GM19351 (cell line): ENCODE measurements around the gene CRIM1.

Source experiments
- ATAC-seq: cut with Tn5 transposase; IDR thresholded peaks from one replicate; pipeline ENCODE4 v1.9.1; 2021; ENCODE audit warnings: mild to moderate bottlenecking, moderate library complexity; ENCODE audit not compliant: unreplicated experiment

The CRIM1 gene

GRCh38 chr2:36541891-36542595, 186.5 kb downstream of the CRIM1 start:
- ATAC-seq: no peak

- no peak for ATAC-seq
Observed at GRCh38 chr2:36544638-36545338, 189.2 kb downstream of the CRIM1 start.

- ATAC-seq: no peak
Observed at GRCh38 chr2:36545871-36546416, 190.4 kb downstream of the CRIM1 start.

GRCh38 chr2:36547906-36548305, 192.3 kb downstream of the CRIM1 start:
- ATAC-seq: no peak

- no peak for ATAC-seq
Observed at GRCh38 chr2:36549165-36549574, 193.6 kb downstream of the CRIM1 start.

- no peak for ATAC-seq
Observed at GRCh38 chr2:36550006-36550405, 194.4 kb downstream of the CRIM1 start.

- ATAC-seq: no peak
Observed at GRCh38 chr2:36553683-36554082, 198.1 kb downstream of the CRIM1 start.

GRCh38 chr2:36554531-36554930, 199.0 kb downstream of the CRIM1 start:
- ATAC-seq: no peak

GRCh38 chr2:36555789-36556188, 200.2 kb downstream of the CRIM1 start:
- ATAC-seq: no peak

- no peak for ATAC-seq
Observed at GRCh38 chr2:36556842-36557241, 201.3 kb downstream of the CRIM1 start.

- ATAC-seq: no peak
Observed at GRCh38 chr2:36559221-36559942, 203.8 kb downstream of the CRIM1 start.

DNA sequence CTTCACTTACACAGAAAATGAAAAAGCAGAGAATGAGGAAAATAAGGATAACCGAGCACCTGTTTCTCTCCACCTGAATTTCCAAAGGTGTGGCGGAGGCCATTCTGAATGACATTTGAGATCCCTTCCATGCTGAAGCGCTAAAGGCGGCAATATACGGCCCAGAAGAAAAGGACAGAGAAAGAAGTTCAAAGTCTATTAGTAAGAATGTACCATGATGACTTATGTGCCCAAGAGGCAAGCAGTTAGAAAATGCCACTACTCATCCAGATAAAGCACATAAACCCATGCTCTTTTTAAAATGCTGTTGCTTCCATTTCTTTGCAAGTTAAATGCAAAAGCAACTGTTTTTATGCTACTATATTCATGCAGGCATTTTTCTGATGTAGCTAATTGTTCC, 205.1 kb downstream of the CRIM1 start:
- no peak for ATAC-seq

DNA sequence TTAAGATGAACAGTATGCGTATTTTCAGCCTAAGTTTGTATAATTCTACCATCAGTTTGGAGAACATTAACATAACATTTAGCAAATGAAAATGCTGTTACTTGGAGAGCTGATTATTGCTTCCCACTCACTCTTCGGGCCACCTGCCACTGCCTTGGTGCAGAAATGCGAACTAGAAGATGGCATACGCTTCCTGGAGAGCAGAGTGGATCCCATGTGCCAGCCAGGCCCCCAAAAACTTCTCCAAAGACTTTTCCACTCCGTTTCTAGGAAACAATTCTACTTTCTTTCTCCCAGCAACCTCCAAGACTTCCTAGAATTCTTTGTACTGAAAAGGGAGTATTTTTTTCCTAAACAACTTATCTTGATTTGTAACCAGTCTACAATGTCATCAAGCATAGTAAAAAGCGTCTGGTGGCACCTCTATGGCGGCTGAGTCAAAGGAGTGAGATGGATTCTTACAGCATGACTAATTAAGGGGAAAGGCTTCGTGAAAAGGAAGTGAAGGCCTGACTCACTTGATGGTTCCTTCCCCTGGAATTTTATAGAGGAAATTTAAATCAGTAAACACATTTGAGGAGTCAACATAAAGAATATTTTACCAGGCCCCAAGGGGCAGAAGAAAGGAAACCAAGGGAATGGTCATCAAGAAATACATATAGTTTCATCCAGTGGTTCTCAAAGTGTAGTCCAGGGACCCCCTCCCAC, 205.8 kb downstream of the CRIM1 start:
- ATAC-seq: no peak

- ATAC-seq: no peak
Observed at GRCh38 chr2:36562240-36562639, 206.7 kb downstream of the CRIM1 start.

DNA sequence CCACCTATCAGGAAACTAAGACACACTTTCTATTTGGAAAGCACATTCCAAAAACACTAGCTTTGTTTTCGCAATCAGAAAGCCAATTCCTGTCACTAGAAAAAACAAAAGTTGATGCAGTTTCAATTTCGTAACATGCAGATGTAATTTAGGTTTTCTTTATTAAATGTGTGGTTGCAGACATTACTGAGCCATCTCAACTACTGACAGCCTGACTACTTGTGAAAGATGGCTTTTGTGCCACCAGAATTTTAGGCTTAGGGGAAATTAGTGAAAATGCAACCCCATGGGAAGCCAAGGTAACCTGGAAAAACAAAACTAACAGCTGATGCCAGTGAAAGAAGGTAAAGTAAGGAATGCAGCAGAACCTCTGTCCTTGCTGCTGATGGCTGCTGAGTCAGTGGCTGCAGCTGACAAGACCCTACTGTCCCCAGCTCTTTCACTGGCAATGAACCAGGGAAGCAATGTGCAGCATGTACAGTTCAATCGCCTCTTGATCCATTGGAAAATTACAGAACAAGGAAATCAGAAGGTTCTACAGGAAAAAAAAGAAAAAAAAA, 207.5 kb downstream of the CRIM1 start:
- no peak for ATAC-seq

GRCh38 chr2:36564377-36564930, 208.9 kb downstream of the CRIM1 start:
- ATAC-seq: no peak

DNA sequence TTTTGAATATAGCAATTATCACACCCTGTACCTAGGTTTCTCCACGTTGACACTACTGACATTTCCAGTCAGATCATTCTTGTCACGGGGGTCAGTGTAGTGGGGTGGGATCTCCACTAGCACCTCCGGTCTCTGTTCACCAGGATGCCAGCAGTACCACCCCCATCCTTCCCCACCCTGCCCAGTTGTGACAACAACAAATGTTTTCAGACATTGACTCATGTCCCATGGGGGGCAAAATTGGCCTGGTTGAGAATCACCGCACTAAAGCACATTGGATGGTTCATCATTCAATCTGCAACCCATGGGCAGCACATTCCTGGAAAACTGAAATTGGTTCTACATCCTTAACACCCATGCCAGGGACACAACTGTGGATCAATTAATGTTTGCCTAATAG, 210.1 kb downstream of the CRIM1 start:
- ATAC-seq: no peak

- ATAC-seq: no peak
Observed at GRCh38 chr2:36566887-36567286, 211.3 kb downstream of the CRIM1 start.

DNA sequence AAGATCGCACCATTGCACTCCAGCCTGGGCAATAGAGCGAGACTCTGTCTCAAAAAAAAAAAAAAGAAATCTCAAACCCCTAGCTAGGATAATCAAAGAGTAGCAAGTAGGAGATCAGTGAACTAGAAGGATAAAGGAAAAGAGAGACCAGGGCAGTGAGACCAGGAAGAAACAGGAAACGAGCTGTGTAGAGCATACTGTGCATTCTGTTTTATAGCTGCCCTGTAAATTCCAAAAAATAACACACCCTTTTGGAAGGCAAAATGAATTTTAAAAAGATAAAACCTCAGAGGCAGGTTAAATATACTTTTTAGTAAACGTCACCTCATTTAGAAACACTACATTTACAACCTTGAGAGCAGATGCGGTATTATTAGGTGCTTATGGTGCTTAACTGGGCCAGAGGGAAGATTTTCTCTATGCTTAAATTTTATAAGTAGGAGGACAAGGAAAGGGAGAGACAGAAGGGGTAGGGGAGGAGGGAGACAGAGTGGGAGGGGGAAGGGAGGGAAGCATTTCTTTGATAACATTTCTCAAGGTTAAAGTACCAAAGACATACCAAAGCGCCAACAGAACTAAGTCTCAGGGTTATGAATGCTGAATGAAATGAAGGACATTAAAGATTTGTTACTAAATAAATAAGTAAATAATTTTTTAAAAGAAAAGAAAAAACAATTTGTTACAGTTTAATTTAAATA, 212.3 kb downstream of the CRIM1 start:
- ATAC-seq: no peak
